Prostate gland (tissue), 2 donors: Measurements from ENCODE around the gene HSBP1L1. TPM values are rescaled to one million over a fixed set of nuclear protein-coding genes. Genes with fewer than 3 reads are reported as not detected.

Experiments
- DNase-seq: peaks from one replicate; pipeline ENCODE4 v3.0.0-alpha.2; 2019; ENCODE audit warnings: low spot score
- H3K27ac ChIP-seq, 2 donors: fragments of 200-600 bp; sonication (generic); 2 replicates each; pipeline ENCODE4 v1.5.1; 2017 to 2019
- H3K27me3 ChIP-seq: fragments of 200-600 bp; sonication (generic); replicated peaks from 2 replicates; pipeline ENCODE4 v1.5.1; 2019; ENCODE audit not compliant: insufficient read depth
- H3K36me3 ChIP-seq, 2 donors: fragments of 200-600 bp; sonication (generic); 1 replicate in 1 of 2; 2 replicates in 1 of 2; pipeline versions ENCODE4 v1.5.1 to v1.8.1; 2017 to 2019
- H3K4me1 ChIP-seq: fragments of 200-600 bp; sonication (generic); replicated peaks from 2 replicates; pipeline ENCODE4 v1.5.1; 2019
- H3K4me3 ChIP-seq, 2 donors: fragments of 200-600 bp; sonication (generic); 2 replicates each; pipeline ENCODE4 v1.5.1; 2017 to 2019
- H3K9me3 ChIP-seq: fragments of 200-600 bp; sonication (generic); 2 replicates; pipeline ENCODE4 v1.5.1; 2017
- CTCF ChIP-seq, 4 experiments: fragments of 200-600 bp in 2 of 4; fragments of 450-650 bp in 2 of 4; sonication (generic) in 2 of 4; IDR thresholded peaks; 1 replicate in 3 of 4; 2 replicates in 1 of 4; pipeline ENCODE4 v1.5.1; 2016 to 2019; ENCODE audit warnings: antibody characterized with exemption in 4 of 4, mild to moderate bottlenecking in 2 of 4, moderate library complexity in 2 of 4
- POLR2A ChIP-seq: fragments of 450-650 bp; IDR thresholded peaks from one replicate; pipeline ENCODE4 v1.6.1; 2016; ENCODE audit warnings: antibody characterized with exemption, mild to moderate bottlenecking
- POLR2AphosphoS5 ChIP-seq: sonication (generic); formaldehyde crosslinking; IDR thresholded peaks from one replicate; pipeline ENCODE4 v1.6.1; 2017; ENCODE audit warnings: antibody characterized with exemption
- WGBS: methylation state at CpG from one replicate; pipeline ENCODE4 v1.1.5; 2018; 5-methylcytosine and 5-hydroxymethylcytosine counted together
- intact Hi-C: fragments of 100-400 bp; cut with DNase I; formaldehyde crosslinking; loops from one replicate; pipeline ENCODE4 v1.14.2; 2022
- total RNA-seq, 2 donors: library from RNA; depleted of rRNA; stranded (reverse); fragments of >200 nt; gene quantifications; one replicate each; pipeline ENCODE4 v1.1.0, GENCODE V29; 2016

Gene HSBP1L1
- total RNA-seq, 2 donors from 2014 or later = 20.4 to 66.9 TPM

- H3K27me3 ChIP-seq = no peaks in the 10 kb centered on the region
- 75% methylated on average over 14 of the region's 14 CpGs for WGBS
- H3K4me1 ChIP-seq = no peaks in the 10 kb centered on the region
- DNase-seq = no peak
- no peak overlapping the region for H3K27ac ChIP-seq
- H3K9me3 ChIP-seq = no peaks in the 10 kb centered on the region
- no peaks in the 10 kb centered on the region for H3K36me3 ChIP-seq
- TF ChIP-seq POLR2AphosphoS5 (no peak), CTCF (IDR thresholded peaks at IDR 0.05) (no peak), POLR2A (no peak)
- intact Hi-C loops = no loop called here
- no peak overlapping the region for H3K4me3 ChIP-seq
These were observed 11.7 kb downstream of the HSBP1L1 start for GRCh38 chr18:79975985-79976680.

GRCh38 chr18:79979843-79980242, 15.4 kb downstream of the HSBP1L1 start:
- Histone ChIP-seq H3K4me3 (no peak overlapping the region), H3K36me3 (no peaks in the 10 kb centered on the region), H3K27ac (no peak overlapping the region), H3K4me1 (peaks cover 3% of the 10 kb centered on the region), H3K9me3 (no peaks in the 10 kb centered on the region), H3K27me3 (no peaks in the 10 kb centered on the region)
- 92% methylated on average over 5 of the region's 5 CpGs for WGBS
- no peak for TF ChIP-seq CTCF (IDR thresholded peaks at IDR 0.05)
- DNase-seq = no peak
- intact Hi-C loops = no loop called here

GRCh38 chr18:79980585-79980984, 16.1 kb downstream of the HSBP1L1 start:
- no peak for TF ChIP-seq POLR2A
- TF ChIP-seq POLR2AphosphoS5 = no peak
- no peak for TF ChIP-seq CTCF (IDR thresholded peaks at IDR 0.05)
- H3K9me3 ChIP-seq = no peaks in the 10 kb centered on the region
- no peaks in the 10 kb centered on the region for H3K36me3 ChIP-seq
- WGBS = 76% methylated on average over 13 of the region's 13 CpGs
- intact Hi-C loops = no loop called here
- H3K4me3 ChIP-seq = no peak overlapping the region
- no peak for DNase-seq
- H3K27ac ChIP-seq = no peak overlapping the region
- peaks cover 3% of the 10 kb centered on the region for H3K4me1 ChIP-seq
- H3K27me3 ChIP-seq = no peaks in the 10 kb centered on the region

- peaks cover 3% of the 10 kb centered on the region for H3K4me1 ChIP-seq
These were observed 18.3 kb downstream of the HSBP1L1 start for GRCh38 chr18:79982736-79983135.

More at GRCh38 chr18:79982736-79983135, 18.3 kb downstream of the HSBP1L1 start:
- TF ChIP-seq POLR2A (no peak), CTCF (IDR thresholded peaks at IDR 0.05) (no peak), POLR2AphosphoS5 (no peak)
- Histone ChIP-seq H3K27me3 (no peaks in the 10 kb centered on the region), H3K27ac (no peak overlapping the region), H3K9me3 (no peaks in the 10 kb centered on the region), H3K36me3 (no peaks in the 10 kb centered on the region), H3K4me3 (no peak overlapping the region)
- WGBS = 83% methylated on average over 6 of the region's 6 CpGs
- intact Hi-C loops = no loop called here
- DNase-seq = no peak
